Testis (tissue), 2 donors: Measurements from ENCODE around the gene CYTL1.

Experiments used
- POLR2A ChIP-seq: fragments of 450-650 bp; IDR thresholded peaks from one replicate; pipeline ENCODE4 v1.6.1; 2017; ENCODE audit warnings: antibody characterized with exemption, mild to moderate bottlenecking, moderate library complexity
- TF ChIP-seq, protein P1 (sequence below), 3 experiments: fragments of 450-650 bp in 2 of 3; fragments of 200-600 bp in 1 of 3; sonication (generic) in 1 of 3; IDR thresholded peaks; one replicate each; pipeline ENCODE4 v1.5.1; 2016 to 2019; ENCODE audit warnings: antibody characterized with exemption in 3 of 3, mild to moderate bottlenecking in 2 of 3, moderate library complexity in 1 of 3

DNA sequence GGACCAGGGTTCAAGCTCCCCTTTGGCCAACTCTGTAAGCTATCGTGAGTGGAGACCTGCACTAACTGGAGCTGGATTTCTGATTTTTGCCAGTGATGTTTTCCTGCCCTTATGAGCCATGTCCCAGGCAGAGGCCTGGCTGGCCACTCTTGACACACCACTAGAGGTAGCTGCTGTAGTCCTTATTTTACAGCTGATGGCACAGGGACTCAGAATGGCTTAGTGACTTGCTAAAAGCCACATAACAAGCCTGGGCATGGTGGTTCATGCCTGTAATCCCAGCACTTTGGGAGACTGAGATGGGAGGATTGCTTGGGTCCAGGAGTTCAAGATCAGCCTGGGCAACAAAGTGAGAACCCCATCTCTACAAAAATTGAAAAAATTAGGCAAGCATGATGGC lies 33.4 kb downstream of the CYTL1 start:
- no peak for TF ChIP-seq POLR2A
- TF ChIP-seq, protein P1, sequence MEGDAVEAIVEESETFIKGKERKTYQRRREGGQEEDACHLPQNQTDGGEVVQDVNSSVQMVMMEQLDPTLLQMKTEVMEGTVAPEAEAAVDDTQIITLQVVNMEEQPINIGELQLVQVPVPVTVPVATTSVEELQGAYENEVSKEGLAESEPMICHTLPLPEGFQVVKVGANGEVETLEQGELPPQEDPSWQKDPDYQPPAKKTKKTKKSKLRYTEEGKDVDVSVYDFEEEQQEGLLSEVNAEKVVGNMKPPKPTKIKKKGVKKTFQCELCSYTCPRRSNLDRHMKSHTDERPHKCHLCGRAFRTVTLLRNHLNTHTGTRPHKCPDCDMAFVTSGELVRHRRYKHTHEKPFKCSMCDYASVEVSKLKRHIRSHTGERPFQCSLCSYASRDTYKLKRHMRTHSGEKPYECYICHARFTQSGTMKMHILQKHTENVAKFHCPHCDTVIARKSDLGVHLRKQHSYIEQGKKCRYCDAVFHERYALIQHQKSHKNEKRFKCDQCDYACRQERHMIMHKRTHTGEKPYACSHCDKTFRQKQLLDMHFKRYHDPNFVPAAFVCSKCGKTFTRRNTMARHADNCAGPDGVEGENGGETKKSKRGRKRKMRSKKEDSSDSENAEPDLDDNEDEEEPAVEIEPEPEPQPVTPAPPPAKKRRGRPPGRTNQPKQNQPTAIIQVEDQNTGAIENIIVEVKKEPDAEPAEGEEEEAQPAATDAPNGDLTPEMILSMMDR (IDR thresholded peaks at IDR 0.05) = no peak
